ENCODE measurements around the gene PSAT1.

PSAT1 gene

GRCh38 chr9:78370991-78371390 is 74.1 kb downstream of the PSAT1 start:
- DNase-seq = no peak

GRCh38 chr9:78371981-78372380 is 75.1 kb downstream of the PSAT1 start:
- DNase-seq = no peak
